ENCODE data around the gene TTI1. TPM values are rescaled to one million over a fixed set of nuclear protein-coding genes. Genes with fewer than 3 reads are reported as not detected.

The TTI1 gene
- total and polyA plus RNA-seq, 5 experiments from 2014 or later: 10.0 to 27.1 (median 15.3) TPM

DNA sequence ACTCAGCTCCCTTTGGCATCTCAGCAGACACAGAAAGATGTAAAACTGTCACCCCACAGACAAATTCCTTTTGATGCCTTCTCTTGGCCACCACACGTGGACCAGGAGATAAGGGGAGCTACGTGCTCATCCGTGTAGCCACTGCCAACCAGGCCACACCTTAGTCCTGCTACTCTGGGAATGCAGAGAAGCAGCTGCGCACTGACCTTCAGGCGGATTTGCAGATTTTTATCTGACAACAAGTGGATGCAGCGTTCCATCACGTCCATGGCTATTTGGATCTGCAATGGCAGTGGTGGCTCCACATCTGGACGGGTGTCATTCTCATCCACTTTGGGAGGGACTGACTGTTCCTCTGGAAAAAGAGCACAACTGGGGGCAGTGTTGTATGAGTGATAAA is 30.8 kb downstream of the TTI1 start:
- ATAC-seq: no peak
- no peak overlapping the region for H3K4me3 Mint-ChIP-seq
- no peak for DNase-seq
- H3K4me1 Mint-ChIP-seq: peaks cover 6 to 13% (median 12%) of the 10 kb centered on the region in 4 donors
- H3K27ac Mint-ChIP-seq: peak overlapping the region in 3 of 10 donors; percentile 13 to 74 (median 28)
- no peaks in the 10 kb centered on the region for H3K27me3 Mint-ChIP-seq
- H3K36me3 Mint-ChIP-seq: peaks cover 12 to 91% (median 20%) of the 10 kb centered on the region in 3 donors
- no peaks in the 10 kb centered on the region for H3K9me3 Mint-ChIP-seq
- POLR2A ChIA-PET: no interaction called here

- peak in 2 of 10 donors; percentile 14 to 23 for DNase-seq
Measured at GRCh38 chr20:38001981-38002380, 31.3 kb downstream of the TTI1 start.

GRCh38 chr20:38001173-38001875 is 31.9 kb downstream of the TTI1 start:
- Mint-ChIP-seq H3K9me3 (no peaks in the 10 kb centered on the region), H3K4me1 (peaks cover 2 to 13% (median 9%) of the 10 kb centered on the region in 4 donors), H3K27me3 (no peaks in the 10 kb centered on the region), H3K27ac (peak overlapping the region in 5 of 10 donors; percentile 22 to 64 (median 44)), H3K36me3 (peaks cover 8 to 91% (median 26%) of the 10 kb centered on the region in 3 donors), H3K4me3 (no peak overlapping the region)
- no peak for ATAC-seq
- POLR2A ChIA-PET: interaction anchor here (0.7 kb wide), 1 partner anchor 12 kb away, joined by 3 read pairs; no protein-coding TSS in a partner anchor
- no peak for DNase-seq

More at GRCh38 chr20:38001981-38002380, 31.3 kb downstream of the TTI1 start:
- Mint-ChIP-seq H3K36me3 (peaks cover 12 to 91% (median 23%) of the 10 kb centered on the region in 3 donors), H3K27ac (peak overlapping the region in 7 of 10 donors; percentile 11 to 74 (median 28)), H3K27me3 (no peaks in the 10 kb centered on the region), H3K9me3 (no peaks in the 10 kb centered on the region), H3K4me3 (no peak overlapping the region), H3K4me1 (peaks cover 6 to 13% (median 12%) of the 10 kb centered on the region in 4 donors)
- no peak for ATAC-seq
- POLR2A ChIA-PET: no interaction called here

- H3K27me3 Mint-ChIP-seq: no peaks in the 10 kb centered on the region
- DNase-seq (no peak), ATAC-seq (no peak)
- H3K9me3 Mint-ChIP-seq: no peaks in the 10 kb centered on the region
- no peak overlapping the region for H3K27ac Mint-ChIP-seq
- H3K36me3 Mint-ChIP-seq: peaks cover 6 to 92% (median 33%) of the 10 kb centered on the region in 3 donors
- H3K4me1 Mint-ChIP-seq: peaks cover 2 to 13% (median 9%) of the 10 kb centered on the region in 4 donors
- H3K4me3 Mint-ChIP-seq: no peak overlapping the region
- POLR2A ChIA-PET: no interaction called here
Measured at GRCh38 chr20:38000293-38000692, 33.0 kb downstream of the TTI1 start.

DNA sequence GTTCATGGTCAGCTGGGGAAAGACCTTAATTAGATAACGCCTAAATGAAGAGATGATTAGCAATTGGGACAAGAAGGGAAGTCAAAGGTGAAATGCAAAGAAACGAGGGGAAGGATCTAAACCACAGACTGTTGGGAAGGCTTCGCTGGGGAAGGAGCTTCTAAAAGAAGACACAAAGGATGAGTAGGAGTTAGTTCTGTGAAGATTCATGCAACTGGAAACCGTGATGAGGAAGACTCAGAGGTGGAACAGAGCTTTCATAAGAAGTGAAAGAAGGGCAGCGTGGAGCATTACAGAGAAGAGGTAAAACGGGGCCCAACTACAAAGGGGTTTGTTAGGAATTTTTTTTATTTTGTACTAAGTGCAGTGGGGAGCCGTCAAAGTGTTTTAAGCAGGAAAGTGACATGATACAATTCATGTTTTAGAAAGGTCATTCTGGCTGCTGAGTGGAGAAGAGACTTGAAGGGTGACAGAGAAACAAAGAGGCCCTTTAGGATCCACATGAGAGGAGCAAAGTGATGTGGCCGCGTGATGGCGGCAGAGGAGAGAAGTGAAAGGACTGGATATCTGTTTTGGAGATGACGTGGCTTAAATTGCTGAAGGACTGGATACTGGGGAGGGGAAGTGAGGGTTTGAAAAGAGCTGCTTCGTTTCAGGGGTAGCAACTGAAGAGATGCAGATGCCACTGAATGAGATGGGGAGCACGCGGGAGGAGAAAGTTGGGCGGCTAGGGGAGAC is 33.6 kb downstream of the TTI1 start:
- ATAC-seq (no peak), DNase-seq (no peak)
- no peaks in the 10 kb centered on the region for H3K9me3 Mint-ChIP-seq
- H3K27me3 Mint-ChIP-seq: no peaks in the 10 kb centered on the region
- H3K4me3 Mint-ChIP-seq: no peak overlapping the region
- H3K27ac Mint-ChIP-seq: peak overlapping the region in 3 of 10 donors; percentile 14 to 62 (median 50)
- H3K4me1 Mint-ChIP-seq: peaks cover 2 to 13% (median 9%) of the 10 kb centered on the region in 4 donors
- peaks cover 9 to 92% (median 37%) of the 10 kb centered on the region in 3 donors for H3K36me3 Mint-ChIP-seq
- POLR2A ChIA-PET: no interaction called here

GRCh38 chr20:37997516-37997915 is 35.7 kb downstream of the TTI1 start:
- Mint-ChIP-seq H3K4me3 (no peak overlapping the region), H3K27ac (no peak overlapping the region), H3K4me1 (peaks cover 2 to 17% (median 8%) of the 10 kb centered on the region in 4 donors), H3K27me3 (no peaks in the 10 kb centered on the region), H3K36me3 (peaks cover 11 to 81% (median 40%) of the 10 kb centered on the region in 3 donors), H3K9me3 (no peaks in the 10 kb centered on the region)
- no peak for DNase-seq
- ATAC-seq: no peak
- POLR2A ChIA-PET: interaction anchor here (0.7 kb wide), 1 partner anchor 12 kb away, joined by 3 read pairs; no protein-coding TSS in a partner anchor

- H3K27me3 Mint-ChIP-seq: no peaks in the 10 kb centered on the region
- H3K9me3 Mint-ChIP-seq: no peaks in the 10 kb centered on the region
- no peak overlapping the region for H3K4me3 Mint-ChIP-seq
- H3K27ac Mint-ChIP-seq: no peak overlapping the region
- DNase-seq (no peak), ATAC-seq (no peak)
- POLR2A ChIA-PET: no interaction called here
- peaks cover 7 to 77% (median 34%) of the 10 kb centered on the region in 3 donors for H3K36me3 Mint-ChIP-seq
- H3K4me1 Mint-ChIP-seq: peaks cover 0 to 15% (median 6%) of the 10 kb centered on the region in 4 donors
Measured at GRCh38 chr20:37995856-37996605, 37.2 kb downstream of the TTI1 start.

- DNase-seq: no peak
- peaks cover 6 to 75% (median 31%) of the 10 kb centered on the region in 3 donors for H3K36me3 Mint-ChIP-seq
- H3K27me3 Mint-ChIP-seq: no peaks in the 10 kb centered on the region
- POLR2A ChIA-PET: no interaction called here
- ATAC-seq: no peak
- H3K9me3 Mint-ChIP-seq: no peaks in the 10 kb centered on the region
- no peak overlapping the region for H3K4me3 Mint-ChIP-seq
- peak overlapping the region in 2 of 10 donors; percentile 6 to 7 for H3K27ac Mint-ChIP-seq
- peaks cover 6 to 30% (median 20%) of the 10 kb centered on the region in 4 donors for H3K4me1 Mint-ChIP-seq
Measured at GRCh38 chr20:37994512-37994911, 38.7 kb downstream of the TTI1 start.

DNA sequence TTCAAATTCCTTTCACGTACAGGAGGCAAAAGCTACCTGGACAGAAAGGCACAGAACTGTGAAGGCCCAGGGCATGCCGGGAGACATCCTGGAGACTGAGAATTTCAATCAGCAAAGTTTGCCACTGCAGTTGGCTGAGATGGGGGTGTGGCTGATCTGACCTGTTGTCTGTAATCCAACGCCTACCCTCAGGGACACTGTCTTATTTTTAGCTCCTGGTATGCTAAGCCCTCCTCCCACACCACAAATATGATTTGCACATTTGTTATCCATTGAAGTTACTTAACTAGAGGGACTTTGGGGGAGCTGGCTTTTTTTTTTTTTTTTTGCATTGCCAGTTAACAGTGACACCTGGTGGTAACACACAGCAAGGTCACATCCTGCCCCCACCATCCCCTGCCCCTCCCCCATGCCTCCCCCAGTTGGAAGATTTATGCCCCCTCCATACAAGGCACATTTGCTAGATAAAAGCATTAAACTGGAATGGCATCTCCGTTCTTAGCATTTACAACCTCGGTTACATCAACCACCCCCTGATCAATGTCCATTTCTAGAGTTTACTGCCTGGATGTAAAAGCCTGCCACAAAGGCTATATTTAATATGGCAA is 40.4 kb downstream of the TTI1 start:
- Mint-ChIP-seq H3K9me3 (no peaks in the 10 kb centered on the region), H3K4me3 (no peak overlapping the region), H3K27ac (no peak overlapping the region), H3K27me3 (no peaks in the 10 kb centered on the region), H3K4me1 (peaks cover 6 to 31% (median 21%) of the 10 kb centered on the region in 4 donors), H3K36me3 (peaks cover 6 to 74% (median 34%) of the 10 kb centered on the region in 3 donors)
- peak in 1 of 2 donors; percentile 28 for ATAC-seq
- POLR2A ChIA-PET: interaction anchor here (0.6 kb wide), 1 partner anchor 61 kb away, joined by 3 read pairs; no protein-coding TSS in a partner anchor
- DNase-seq: peak in 4 of 10 donors; percentile 15 to 34 (median 23)

DNA sequence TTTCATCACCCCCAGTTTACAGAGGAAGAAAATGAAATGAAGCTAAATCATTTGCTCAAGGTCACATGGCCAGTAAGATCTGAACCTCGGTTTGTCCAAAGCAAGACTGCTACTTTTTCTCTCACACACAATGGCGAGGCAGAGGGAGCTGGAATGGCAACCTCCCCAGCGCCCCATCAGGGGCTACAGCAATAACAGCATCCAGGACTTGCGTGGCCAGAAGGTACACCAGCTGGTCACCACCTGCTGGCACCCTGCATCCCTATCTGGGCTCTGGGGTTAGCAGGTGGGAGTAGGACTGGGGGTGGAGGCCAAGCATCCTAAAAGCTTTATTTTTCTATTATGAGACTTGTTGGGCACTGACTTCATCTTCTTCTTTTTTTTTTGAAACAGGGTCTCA is 41.3 kb downstream of the TTI1 start:
- H3K4me3 Mint-ChIP-seq: no peak overlapping the region
- no peaks in the 10 kb centered on the region for H3K9me3 Mint-ChIP-seq
- no peaks in the 10 kb centered on the region for H3K27me3 Mint-ChIP-seq
- ATAC-seq (no peak), DNase-seq (no peak)
- H3K36me3 Mint-ChIP-seq: peaks cover 6 to 70% (median 32%) of the 10 kb centered on the region in 3 donors
- POLR2A ChIA-PET: no interaction called here
- H3K4me1 Mint-ChIP-seq: peaks cover 8 to 31% (median 21%) of the 10 kb centered on the region in 4 donors
- H3K27ac Mint-ChIP-seq: peak overlapping the region in 1 of 10 donors; percentile 7

DNA sequence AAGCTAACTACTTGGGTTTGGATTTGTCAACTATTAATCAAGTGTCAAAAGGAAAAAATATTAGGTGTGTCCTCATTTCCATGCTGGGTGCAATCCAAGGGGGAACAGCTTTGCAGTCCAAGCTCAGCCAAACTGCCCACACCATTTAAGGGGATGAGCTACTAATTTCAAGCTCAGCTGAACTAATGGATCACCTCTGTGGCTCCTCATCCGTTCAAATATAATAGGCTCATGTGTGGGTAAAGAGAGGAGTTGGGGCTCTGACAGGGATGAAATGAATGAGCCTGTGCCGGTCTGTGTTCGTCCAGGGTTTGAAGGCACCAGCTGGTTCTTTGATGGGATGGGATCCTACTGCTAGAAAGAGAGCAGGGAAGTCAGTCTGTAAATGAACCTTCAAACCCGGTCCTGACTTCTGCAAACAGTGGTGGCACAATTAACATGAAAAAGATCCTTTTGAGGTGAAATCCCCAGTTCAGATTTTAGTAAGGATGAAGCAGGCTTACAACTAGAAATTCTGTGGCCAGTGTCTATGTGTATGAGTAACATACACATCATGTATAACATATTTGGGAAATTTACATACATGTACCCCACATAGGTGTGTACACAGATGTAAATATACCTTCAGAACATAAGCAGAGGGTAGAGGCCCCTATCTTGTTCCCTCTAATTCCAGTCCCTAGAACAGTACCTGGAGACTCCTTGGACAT is 41.9 kb downstream of the TTI1 start:
- ATAC-seq: no peak
- Mint-ChIP-seq H3K27ac (peak overlapping the region in 9 of 10 donors; percentile 14 to 85 (median 65)), H3K27me3 (no peaks in the 10 kb centered on the region), H3K36me3 (peaks cover 6 to 67% (median 31%) of the 10 kb centered on the region in 3 donors), H3K4me1 (peaks cover 8 to 31% (median 21%) of the 10 kb centered on the region in 4 donors), H3K4me3 (peak overlapping the region in 1 of 10 donors; percentile 67), H3K9me3 (no peaks in the 10 kb centered on the region)
- POLR2A ChIA-PET: no interaction called here
- no peak for DNase-seq

Measured in naive thymus-derived CD8-positive, alpha-beta T cell (primary cell).